NCI-H1417 (cell line): ENCODE data around the gene CD248.
"Not testable (repeated sequence)": the region's sequence is repeated elsewhere in the genome, so short reads cannot be mapped to it uniquely, and the experiment has no call there.

Experiments used
- DNase-seq, 3 experiments: peaks; one replicate each; lab custom pipeline; 2025; lab: John Stamatoyannopoulos, UW

The CD248 gene

GRCh38 chr11:66276619-66277018, 40.2 kb downstream of the CD248 start:
- not testable (repeated sequence) for DNase-seq

- no peak for DNase-seq
Measured at GRCh38 chr11:66275984-66276612, 40.7 kb downstream of the CD248 start.

GRCh38 chr11:66275396-66275795, 41.4 kb downstream of the CD248 start:
- DNase-seq = no peak

GRCh38 chr11:66274219-66274618, 42.6 kb downstream of the CD248 start:
- no peak for DNase-seq

- no peak for DNase-seq
Measured at GRCh38 chr11:66272596-66272995, 44.2 kb downstream of the CD248 start.

- no peak for DNase-seq
Measured at GRCh38 chr11:66271816-66272215, 45.0 kb downstream of the CD248 start.

- peak in 2 of 3 experiments; percentile 58 to 70 for DNase-seq
Measured at GRCh38 chr11:66268952-66269905, 47.6 kb downstream of the CD248 start.

- DNase-seq = peak; percentile 99 to 100 (median 99)
Measured at GRCh38 chr11:66268244-66268951, 48.4 kb downstream of the CD248 start, which contains the start of gene RAB1B. RAB1B (plus strand) TSS chr11:66268639; CDS start chr11:66268680, 41 bp downstream.

GRCh38 chr11:66267379-66268243, 49.2 kb downstream of the CD248 start:
- peak; percentile 69 to 94 (median 88) for DNase-seq

GRCh38 chr11:66267039-66267378, 49.8 kb downstream of the CD248 start:
- DNase-seq = no peak

- DNase-seq = no peak
Measured at GRCh38 chr11:66266378-66267038, 50.3 kb downstream of the CD248 start.

- no peak for DNase-seq
Measured at GRCh38 chr11:66265531-66266377, 51.1 kb downstream of the CD248 start.

GRCh38 chr11:66264914-66265313, 51.9 kb downstream of the CD248 start:
- DNase-seq = peak in 1 of 3 experiments; percentile 17
